H1 (cell line): Measurements from ENCODE around the gene ADAMTSL2. TPM values are rescaled to one million over a fixed set of nuclear protein-coding genes. Genes with fewer than 3 reads are reported as not detected.

ENCODE experiments used
- CTCF ChIA-PET: fragments of 300-600 bp; sonication (Branson Sonifier 250); formaldehyde crosslinking; loops from one replicate; lab custom pipeline; 2021; ENCODE audit not compliant: partially characterized antibody; lab: Charles Lee
- POLR2A ChIA-PET: fragments of 300-600 bp; sonication (Branson Sonifier 250); formaldehyde crosslinking; loops from one replicate; lab custom pipeline; 2021; ENCODE audit warnings: inconsistent platforms; ENCODE audit not compliant: partially characterized antibody; lab: Charles Lee
- DNase-seq, 2 experiments: peaks; one replicate each; pipeline versions ENCODE4 v3.0.0 to v3.0.0-alpha.2; 2010 to 2022; ENCODE audit warnings: low spot score in 2 of 2, low read depth in 1 of 2, mixed read lengths in 1 of 2
- FAIRE-seq: peaks from 2 replicates; lab custom pipeline; 2011; peaks lifted over from hg19 to GRCh38; lab: Jason Lieb, UNC
- H2AFZ ChIP-seq: 2 replicates; pipeline ENCODE4 v1.8.1; 2012; ENCODE audit warnings: low read length, inconsistent platforms
- H2AK5ac ChIP-seq: 2 replicates; pipeline ENCODE4 v1.6.1; 2013; ENCODE audit warnings: low read depth, low read length
- H2BK120ac ChIP-seq: replicated peaks from 2 replicates; pipeline ENCODE3; 2013; ENCODE audit warnings: low read depth, low read length, inconsistent platforms
- H2BK12ac ChIP-seq: 2 replicates; pipeline ENCODE4 v1.6.1; 2013; ENCODE audit warnings: low read depth, low read length
- H2BK15ac ChIP-seq: 2 replicates; pipeline ENCODE4 v1.6.1; 2013; ENCODE audit warnings: low read length
- H2BK20ac ChIP-seq: 2 replicates; pipeline ENCODE4 v1.6.1; 2013; ENCODE audit warnings: low read length
- H2BK5ac ChIP-seq: 2 replicates; pipeline ENCODE4 v1.6.1; 2013; ENCODE audit warnings: low read depth, low read length
- H3K14ac ChIP-seq: 2 replicates; pipeline ENCODE4 v1.6.1; 2013; ENCODE audit warnings: inconsistent platforms; ENCODE audit not compliant: insufficient read length
- H3K18ac ChIP-seq: 2 replicates; pipeline ENCODE4 v1.6.1; 2013; ENCODE audit warnings: low read length; ENCODE audit errors: extremely low read depth
- H3K23ac ChIP-seq: 2 replicates; pipeline ENCODE4 v1.6.1; 2013; ENCODE audit warnings: inconsistent platforms; ENCODE audit not compliant: insufficient read length
- H3K23me2 ChIP-seq: 2 replicates; pipeline ENCODE4 v1.6.1; 2013; ENCODE audit warnings: low read depth, low read length
- H3K27ac ChIP-seq: 2 replicates; pipeline ENCODE4 v1.6.1; 2011; ENCODE audit warnings: low read depth, low read length, inconsistent platforms
- H3K27me3 ChIP-seq, 4 experiments: replicated peaks in 1 of 4; 1 replicate in 1 of 4; 2 replicates in 3 of 4; pipeline versions ENCODE4 v1.6.1 to v1.8.1; 2011 to 2013; ENCODE audit warnings: low read length in 3 of 4, mild to moderate bottlenecking in 3 of 4, inconsistent platforms in 2 of 4, mixed read lengths in 2 of 4, moderate library complexity in 1 of 4; ENCODE audit not compliant: control insufficient read depth in 3 of 4, insufficient read depth in 3 of 4; ENCODE audit errors: extremely low read depth in 1 of 4
- H3K36me3 ChIP-seq, 4 experiments: 2 replicates each; pipeline versions ENCODE4 v1.6.1 to v1.8.1; 2011 to 2013; ENCODE audit warnings: mild to moderate bottlenecking in 4 of 4, low read length in 3 of 4, moderate library complexity in 2 of 4, control low read depth in 1 of 4, inconsistent platforms in 1 of 4; ENCODE audit not compliant: insufficient read depth in 4 of 4, control insufficient read depth in 2 of 4
- H3K4ac ChIP-seq: replicated peaks from 2 replicates; pipeline ENCODE3; 2013; ENCODE audit warnings: low read length, low read depth, mixed read lengths, inconsistent platforms; ENCODE audit not compliant: insufficient read length
- H3K4me1 ChIP-seq, 4 experiments: replicated peaks in 1 of 4; 1 replicate in 1 of 4; 2 replicates in 3 of 4; pipeline versions ENCODE4 v1.6.1 to v1.8.1; 2011 to 2013; ENCODE audit warnings: low read length in 3 of 4, inconsistent platforms in 2 of 4, mixed read lengths in 1 of 4; ENCODE audit not compliant: insufficient read depth in 4 of 4, control insufficient read depth in 3 of 4
- H3K4me2 ChIP-seq, 2 experiments: 2 replicates each; pipeline versions ENCODE4 v1.6.1 to v1.8.1; 2011 to 2013; ENCODE audit warnings: low read depth in 2 of 2, low read length in 2 of 2, control low read depth in 1 of 2, inconsistent platforms in 1 of 2, mild to moderate bottlenecking in 1 of 2; ENCODE audit not compliant: insufficient read depth in 1 of 2
- H3K4me3 ChIP-seq, 4 experiments: fragments of 200-600, 300-600 bp in 1 of 4; sonication (generic), shearing (Covaris generic), sonication (Bioruptor Twin) in 1 of 4; 2 replicates each; pipeline versions ENCODE4 v1.5.1 to v1.8.1; 2011 to 2016; ENCODE audit warnings: low read length in 4 of 4, low read depth in 3 of 4, control low read depth in 2 of 4, inconsistent platforms in 2 of 4, mild to moderate bottlenecking in 2 of 4, mixed read lengths in 1 of 4, moderate library complexity in 1 of 4; ENCODE audit not compliant: insufficient read depth in 2 of 4; ENCODE audit errors: extremely low read depth in 1 of 4
- H3K56ac ChIP-seq: replicated peaks from 2 replicates; pipeline ENCODE3; 2013; ENCODE audit warnings: low read depth, mild to moderate bottlenecking, mixed read lengths, low read length, inconsistent platforms; ENCODE audit not compliant: insufficient read length
- H3K79me1 ChIP-seq: 2 replicates; pipeline ENCODE4 v1.6.1; 2013; ENCODE audit warnings: low read depth, low read length, control low read depth
- H3K79me2 ChIP-seq, 2 experiments: 2 replicates each; pipeline versions ENCODE4 v1.6.1 to v1.8.1; 2012 to 2013; ENCODE audit warnings: low read length in 2 of 2, mild to moderate bottlenecking in 2 of 2, inconsistent platforms in 1 of 2; ENCODE audit not compliant: insufficient read depth in 2 of 2, control insufficient read depth in 1 of 2
- H3K9ac ChIP-seq, 4 experiments: replicated peaks in 1 of 4; 1 replicate in 1 of 4; 2 replicates in 3 of 4; pipeline versions ENCODE4 v1.6.1 to v1.8.1; 2011 to 2013; ENCODE audit warnings: low read depth in 3 of 4, low read length in 3 of 4, control low read depth in 2 of 4, mild to moderate bottlenecking in 2 of 4, moderate library complexity in 2 of 4, inconsistent platforms in 1 of 4; ENCODE audit errors: extremely low read depth in 1 of 4
- H3K9me3 ChIP-seq, 2 experiments: 2 replicates each; pipeline versions ENCODE4 v1.6.1 to v1.8.1; 2012 to 2013; ENCODE audit warnings: mild to moderate bottlenecking in 2 of 2, moderate library complexity in 2 of 2, control low read depth in 1 of 2, inconsistent platforms in 1 of 2, low read depth in 1 of 2, low read length in 1 of 2, mixed read lengths in 1 of 2; ENCODE audit not compliant: insufficient read depth in 2 of 2
- H4K20me1 ChIP-seq, 2 experiments: replicated peaks in 1 of 2; 2 replicates each; pipeline versions ENCODE3 to v1.8.1; 2011 to 2013; ENCODE audit warnings: inconsistent platforms in 2 of 2, low read length in 2 of 2, mild to moderate bottlenecking in 1 of 2; ENCODE audit not compliant: insufficient read depth in 2 of 2, control insufficient read depth in 1 of 2
- H4K5ac ChIP-seq: 2 replicates; pipeline ENCODE4 v1.6.1; 2013; ENCODE audit warnings: low read length, low read depth, mixed read lengths, inconsistent platforms; ENCODE audit not compliant: insufficient read length
- H4K8ac ChIP-seq: 2 replicates; pipeline ENCODE4 v1.8.0; 2013; ENCODE audit warnings: mild to moderate bottlenecking, moderate library complexity, low read length, inconsistent platforms; ENCODE audit not compliant: insufficient read depth; ENCODE audit errors: extremely low read depth
- H4K91ac ChIP-seq: replicated peaks from 2 replicates; pipeline ENCODE3; 2013; ENCODE audit warnings: low read length, mixed read lengths, inconsistent platforms; ENCODE audit not compliant: insufficient read length
- KDM1A ChIP-seq: fragments of 200-600, 300-600 bp; sonication (generic); IDR thresholded peaks from 2 replicates; pipeline ENCODE4 v1.7.1; 2016; ENCODE audit warnings: mild to moderate bottlenecking, low read length, borderline replicate concordance
- RNF2 ChIP-seq: fragments of 200-900, 300-1000 bp; sonication (generic); IDR thresholded peaks from 2 replicates; pipeline ENCODE4 v1.7.1; 2016; ENCODE audit warnings: borderline replicate concordance, low read depth, mild to moderate bottlenecking, antibody characterized with exemption, low read length; ENCODE audit not compliant: poor library complexity, severe bottlenecking; ENCODE audit errors: missing control alignments
- TAF7 ChIP-seq: optimal IDR thresholded peaks from 2 replicates; pipeline ENCODE3; 2011; ENCODE audit warnings: low read depth, mild to moderate bottlenecking, inconsistent platforms, low read length, moderate library complexity, borderline replicate concordance
- WGBS, 2 experiments: shearing (Covaris generic) in 1 of 2; methylation state at CpG; one replicate each; pipeline versions ENCODE4 v1.1.6 to v1.1.7; 2013 to 2015; ENCODE audit warnings: low lambda C conversion rate in 2 of 2, mixed read lengths in 2 of 2, inconsistent platforms in 1 of 2, low coverage in 1 of 2, missing lambda C conversion rate in 1 of 2; ENCODE audit not compliant: insufficient replicate concordance in 2 of 2, insufficient coverage in 1 of 2, insufficient read length in 1 of 2; ENCODE audit errors: extremely low coverage in 1 of 2, missing lambda C conversion rate in 1 of 2; 5-methylcytosine and 5-hydroxymethylcytosine counted together
- polyA plus RNA-seq, 7 experiments: library from polyadenylated mRNA; depleted of rRNA in 3 of 7; stranded (reverse) in 5 of 7; unstranded in 2 of 7; fragments of >200 nt in 5 of 7; fragments of 200-250 nt in 2 of 7; gene quantifications; 1 replicate in 5 of 7; 2 replicates in 1 of 7; 4 replicates in 1 of 7; pipeline versions ENCODE4 v1.2.1 to v1.2.3, GENCODE V29; 2011 to 2013; ENCODE audit warnings: missing spikeins in 2 of 7, mixed read lengths in 2 of 7
- total RNA-seq: library from RNA; stranded (reverse); fragmentation: NEBNext Ultra II Directional; extraction: Animal tissue kit (Norgen Biotek cat#: 25700); gene quantifications from 2 replicates; pipeline ENCODE4 v1.2.1, GENCODE V29; 2021
- TF ChIP-seq, protein P1 (sequence below): IDR thresholded peaks from 2 replicates; pipeline ENCODE4 v1.6.1; 2012; ENCODE audit warnings: inconsistent platforms

ADAMTSL2 gene
- total and polyA plus RNA-seq, 2 of the 8 experiments (the other 6 are each of a cell fraction or from before 2014, with no cell fraction given), result 0.74 to 0.76 TPM

DNA sequence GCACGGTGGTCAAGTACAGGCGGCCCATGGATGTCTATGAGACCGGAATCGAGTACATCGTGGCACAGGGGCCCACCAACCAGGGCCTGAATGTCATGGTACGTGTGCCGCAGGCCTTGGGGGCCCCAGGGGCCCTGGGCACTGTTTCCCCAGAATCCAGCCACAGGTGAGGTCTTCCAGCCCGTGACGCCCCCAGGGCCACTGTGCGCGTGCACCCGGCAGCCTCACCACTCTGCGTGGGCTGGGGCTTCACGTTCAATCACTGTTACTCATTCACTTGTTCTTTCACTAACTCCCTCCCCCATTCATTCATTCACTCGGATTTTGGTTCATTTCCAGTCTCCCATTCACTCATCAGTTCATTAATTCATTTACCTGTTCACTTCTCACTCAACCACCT lies 12.6 kb downstream of the ADAMTSL2 start:
- no peaks in the 10 kb centered on the region for H3K9me3 ChIP-seq
- POLR2A ChIA-PET, result interaction anchor here (1.3 to 1.4 kb wide), 2 partner anchors 11 to 12 kb away, joined by 4 to 5 read pairs; no protein-coding TSS in a partner anchor
- H3K79me2 ChIP-seq, result no peaks in the 10 kb centered on the region
- H4K20me1 ChIP-seq, result peaks cover 0 to 3% of the 10 kb centered on the region in 2 experiments
- H3K9ac ChIP-seq, result no peak overlapping the region
- no peak for DNase-seq
- TF ChIP-seq KDM1A (no peak), TAF7 (no peak), RNF2 (no peak)
- TF ChIP-seq, protein P1, sequence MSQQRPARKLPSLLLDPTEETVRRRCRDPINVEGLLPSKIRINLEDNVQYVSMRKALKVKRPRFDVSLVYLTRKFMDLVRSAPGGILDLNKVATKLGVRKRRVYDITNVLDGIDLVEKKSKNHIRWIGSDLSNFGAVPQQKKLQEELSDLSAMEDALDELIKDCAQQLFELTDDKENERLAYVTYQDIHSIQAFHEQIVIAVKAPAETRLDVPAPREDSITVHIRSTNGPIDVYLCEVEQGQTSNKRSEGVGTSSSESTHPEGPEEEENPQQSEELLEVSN, result no peak
- TF ChIP-seq, all 59 proteins: peak for 0
- Histone ChIP-seq H3K4ac (no peak overlapping the region), H2AK5ac (no peak overlapping the region), H3K27me3 (no peaks in the 10 kb centered on the region), H3K79me1 (no peaks in the 10 kb centered on the region), H3K4me3 (no peak overlapping the region), H3K23me2 (no peaks in the 10 kb centered on the region), H4K5ac (no peak overlapping the region), H2BK15ac (no peak overlapping the region), H3K23ac (no peak overlapping the region), H3K18ac (no peak overlapping the region), H2AFZ (no peak overlapping the region), H3K4me1 (no peaks in the 10 kb centered on the region; a peak in 1 of 7 replicates), H3K36me3 (no peaks in the 10 kb centered on the region), H2BK12ac (no peak overlapping the region), H3K14ac (no peak overlapping the region), H4K8ac (no peak overlapping the region), H2BK120ac (no peak overlapping the region), H3K4me2 (no peak overlapping the region), H4K91ac (no peak overlapping the region), H3K27ac (no peak overlapping the region), H2BK20ac (no peak overlapping the region), H3K56ac (no peak overlapping the region), H2BK5ac (no peak overlapping the region)
- CTCF ChIA-PET, result interaction anchor here (1.1 to 1.9 kb wide), 3 partner anchors 9 to 42 kb away, joined by 4 to 5 read pairs (median 5); no protein-coding TSS in a partner anchor
- 88% methylated on average over 14 of the region's 15 CpGs; no CpG with 5 or more reads in 1 of the 2 experiments for WGBS, 2 experiments
- no peak for FAIRE-seq
